GM12878 (cell line): ENCODE measurements around the gene XPNPEP1.

ENCODE experiments used
- CHD1 ChIP-seq: IDR thresholded peaks from 2 replicates; pipeline ENCODE4 v1.6.1; 2012; ENCODE audit warnings: low read depth, low read length, improper control_type of control experiment
- POLR2A ChIP-seq: IDR thresholded peaks from 2 replicates; pipeline ENCODE4 v1.6.1; 2011; ENCODE audit warnings: low read depth, mild to moderate bottlenecking, low read length
- TF ChIP-seq, protein P1 (sequence below): IDR thresholded peaks from 2 replicates; pipeline ENCODE4 v1.6.1; 2012; ENCODE audit warnings: low read depth, low read length, improper control_type of control experiment
- TF ChIP-seq, protein P2 (sequence below): fragments of 450-650 bp; IDR thresholded peaks from 2 replicates; pipeline ENCODE4 v1.6.1; 2017; ENCODE audit warnings: mild to moderate bottlenecking
- TF ChIP-seq, protein P3 (sequence below), 3 experiments: IDR thresholded peaks in 2 of 3; conservative IDR thresholded peaks in 1 of 3; 2 replicates each; pipeline ENCODE4 v1.5.1; 2011; ENCODE audit warnings: low read depth in 3 of 3, low read length in 3 of 3, mild to moderate bottlenecking in 3 of 3, control low read depth in 2 of 3, moderate library complexity in 2 of 3, inconsistent platforms in 1 of 3, mixed read lengths in 1 of 3; ENCODE audit not compliant: control insufficient read depth in 2 of 3, insufficient read depth in 1 of 3; ENCODE audit errors: extremely low read depth in 1 of 3

DNA sequence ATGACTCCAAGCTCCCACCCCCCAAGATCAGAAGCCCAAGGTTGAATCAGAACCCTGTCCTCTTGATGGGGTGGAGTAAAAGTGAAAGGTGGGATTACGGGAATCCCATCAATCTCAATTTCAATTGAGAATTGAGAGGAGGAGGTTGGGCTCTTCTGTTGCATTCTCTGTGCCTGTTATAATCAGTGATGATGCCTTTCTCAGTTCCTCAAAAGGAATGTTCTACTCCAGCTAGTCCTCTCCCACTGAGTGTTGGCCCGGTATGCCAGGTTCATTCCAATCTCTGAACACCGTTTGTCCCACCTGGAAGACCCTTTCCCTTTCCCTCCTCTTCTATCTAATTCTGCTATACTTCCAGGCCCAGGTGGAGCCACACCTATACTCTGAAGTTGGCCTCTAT lies 17.2 kb upstream of the XPNPEP1 start:
- TF ChIP-seq, protein P1, sequence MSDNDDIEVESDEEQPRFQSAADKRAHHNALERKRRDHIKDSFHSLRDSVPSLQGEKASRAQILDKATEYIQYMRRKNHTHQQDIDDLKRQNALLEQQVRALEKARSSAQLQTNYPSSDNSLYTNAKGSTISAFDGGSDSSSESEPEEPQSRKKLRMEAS = no peak
- TF ChIP-seq, protein P2, sequence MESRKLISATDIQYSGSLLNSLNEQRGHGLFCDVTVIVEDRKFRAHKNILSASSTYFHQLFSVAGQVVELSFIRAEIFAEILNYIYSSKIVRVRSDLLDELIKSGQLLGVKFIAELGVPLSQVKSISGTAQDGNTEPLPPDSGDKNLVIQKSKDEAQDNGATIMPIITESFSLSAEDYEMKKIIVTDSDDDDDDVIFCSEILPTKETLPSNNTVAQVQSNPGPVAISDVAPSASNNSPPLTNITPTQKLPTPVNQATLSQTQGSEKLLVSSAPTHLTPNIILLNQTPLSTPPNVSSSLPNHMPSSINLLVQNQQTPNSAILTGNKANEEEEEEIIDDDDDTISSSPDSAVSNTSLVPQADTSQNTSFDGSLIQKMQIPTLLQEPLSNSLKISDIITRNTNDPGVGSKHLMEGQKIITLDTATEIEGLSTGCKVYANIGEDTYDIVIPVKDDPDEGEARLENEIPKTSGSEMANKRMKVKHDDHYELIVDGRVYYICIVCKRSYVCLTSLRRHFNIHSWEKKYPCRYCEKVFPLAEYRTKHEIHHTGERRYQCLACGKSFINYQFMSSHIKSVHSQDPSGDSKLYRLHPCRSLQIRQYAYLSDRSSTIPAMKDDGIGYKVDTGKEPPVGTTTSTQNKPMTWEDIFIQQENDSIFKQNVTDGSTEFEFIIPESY = no peak
- TF ChIP-seq POLR2A (no peak), CHD1 (no peak)
- TF ChIP-seq, protein P3, sequence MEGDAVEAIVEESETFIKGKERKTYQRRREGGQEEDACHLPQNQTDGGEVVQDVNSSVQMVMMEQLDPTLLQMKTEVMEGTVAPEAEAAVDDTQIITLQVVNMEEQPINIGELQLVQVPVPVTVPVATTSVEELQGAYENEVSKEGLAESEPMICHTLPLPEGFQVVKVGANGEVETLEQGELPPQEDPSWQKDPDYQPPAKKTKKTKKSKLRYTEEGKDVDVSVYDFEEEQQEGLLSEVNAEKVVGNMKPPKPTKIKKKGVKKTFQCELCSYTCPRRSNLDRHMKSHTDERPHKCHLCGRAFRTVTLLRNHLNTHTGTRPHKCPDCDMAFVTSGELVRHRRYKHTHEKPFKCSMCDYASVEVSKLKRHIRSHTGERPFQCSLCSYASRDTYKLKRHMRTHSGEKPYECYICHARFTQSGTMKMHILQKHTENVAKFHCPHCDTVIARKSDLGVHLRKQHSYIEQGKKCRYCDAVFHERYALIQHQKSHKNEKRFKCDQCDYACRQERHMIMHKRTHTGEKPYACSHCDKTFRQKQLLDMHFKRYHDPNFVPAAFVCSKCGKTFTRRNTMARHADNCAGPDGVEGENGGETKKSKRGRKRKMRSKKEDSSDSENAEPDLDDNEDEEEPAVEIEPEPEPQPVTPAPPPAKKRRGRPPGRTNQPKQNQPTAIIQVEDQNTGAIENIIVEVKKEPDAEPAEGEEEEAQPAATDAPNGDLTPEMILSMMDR (IDR thresholded peaks at IDR 0.05 in 2 of 3, conservative IDR thresholded peaks at IDR 0.05 in 1 of 3; ENCODE audit: control insufficient read depth in 2 of 3, extremely low read depth in 1 of 3, insufficient read depth in 1 of 3, low read depth in 3 of 3, low read length in 3 of 3) = no peak
